ENCODE measurements around the gene ERRFI1. TPM values are rescaled to one million over a fixed set of nuclear protein-coding genes. Genes with fewer than 3 reads are reported as not detected.

ERRFI1 gene
- total RNA-seq, 2 experiments from 2014 or later: not detected

DNA sequence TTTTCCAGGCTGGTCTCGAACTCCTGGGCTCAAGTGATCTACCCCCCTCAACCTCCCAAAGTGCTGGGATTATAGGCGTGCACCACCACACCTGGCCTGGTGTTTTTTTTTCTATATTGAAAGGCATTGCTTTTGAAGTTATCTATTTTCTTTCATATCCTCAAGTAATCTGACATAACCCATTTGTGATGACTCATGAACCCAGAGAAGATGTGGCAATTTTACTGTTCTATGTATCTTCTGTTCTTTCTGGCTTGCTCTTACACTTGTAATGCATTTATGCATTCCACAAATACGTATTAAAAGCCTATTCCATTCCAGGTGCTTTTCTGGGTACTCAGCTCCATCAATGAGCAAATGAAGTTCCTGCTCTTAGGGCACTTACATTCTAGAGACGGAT lies 29.9 kb upstream of the ERRFI1 start:
- POLR2A ChIA-PET: interaction anchor here (0.6 kb wide), 1 partner anchor 530 kb away, joined by 6 read pairs; no protein-coding TSS in a partner anchor
- H3K4me2 ChIP-seq (ENCODE audit: low read length): no peak overlapping the region

GRCh38 chr1:8053878-8054567 lies 27.9 kb upstream of the ERRFI1 start:
- POLR2A ChIA-PET: interaction anchor here (0.7 kb wide), 1 partner anchor 38 kb away, joined by 3 read pairs; no protein-coding TSS in a partner anchor

More for the DNA sequence above, 29.9 kb upstream of the ERRFI1 start:
- H3K4me3 ChIP-seq (ENCODE audit: low read depth, low read length, poor library complexity, severe bottlenecking): no peak overlapping the region
- intact Hi-C loops (cut with micrococcal nuclease; ENCODE audit: unreplicated experiment): no loop called here
- no peaks in the 10 kb centered on the region for H3K9me2 ChIP-seq (ENCODE audit: insufficient read depth, low read length)
- BruUV-seq (replicated peaks): no TSS peak
- DNase-seq (ENCODE audit: low spot score): no peak
- H3K9me3 ChIP-seq (ENCODE audit: low read length): no peaks in the 10 kb centered on the region
- no peaks in the 10 kb centered on the region for H3K36me3 ChIP-seq (ENCODE audit: insufficient read depth, low read length)
- H3K4me1 ChIP-seq (ENCODE audit: insufficient read depth, low read length, poor library complexity, severe bottlenecking): no peaks in the 10 kb centered on the region
- CTCF ChIA-PET (ENCODE audit: unreplicated experiment): no interaction called here
- no peak overlapping the region for H3K27ac ChIP-seq (ENCODE audit: low read depth, low read length, poor library complexity, severe bottlenecking)
- no peak overlapping the region for H2AFZ ChIP-seq (ENCODE audit: low read length)
- H4K20me1 ChIP-seq (ENCODE audit: insufficient read depth, low read length): no peaks in the 10 kb centered on the region
- TF ChIP-seq EZH2phosphoT487 (IDR thresholded peaks at IDR 0.05; ENCODE audit: borderline replicate concordance, low read depth, low read length) (no peak), CTCF (conservative IDR thresholded peaks at IDR 0.05; ENCODE audit: low read length) (no peak)
- H3K79me2 ChIP-seq (ENCODE audit: insufficient read depth, low read depth, low read length): no peaks in the 10 kb centered on the region

More at GRCh38 chr1:8053878-8054567, 27.9 kb upstream of the ERRFI1 start:
- intact Hi-C loops (cut with micrococcal nuclease; ENCODE audit: unreplicated experiment): no loop called here
- Histone ChIP-seq H3K9me3 (ENCODE audit: low read length) (no peaks in the 10 kb centered on the region), H4K20me1 (ENCODE audit: insufficient read depth, low read length) (no peaks in the 10 kb centered on the region), H3K79me2 (ENCODE audit: insufficient read depth, low read depth, low read length) (no peaks in the 10 kb centered on the region), H3K9me2 (ENCODE audit: insufficient read depth, low read length) (no peaks in the 10 kb centered on the region), H3K4me1 (ENCODE audit: insufficient read depth, low read length, poor library complexity, severe bottlenecking) (no peaks in the 10 kb centered on the region), H3K36me3 (ENCODE audit: insufficient read depth, low read length) (no peaks in the 10 kb centered on the region), H3K4me2 (ENCODE audit: low read length) (no peak overlapping the region), H3K4me3 (ENCODE audit: low read depth, low read length, poor library complexity, severe bottlenecking) (no peak overlapping the region), H3K27ac (ENCODE audit: low read depth, low read length, poor library complexity, severe bottlenecking) (no peak overlapping the region), H2AFZ (ENCODE audit: low read length) (no peak overlapping the region)
- BruUV-seq (replicated peaks): no TSS peak
- CTCF ChIA-PET (ENCODE audit: unreplicated experiment): no interaction called here
- TF ChIP-seq CTCF (conservative IDR thresholded peaks at IDR 0.05; ENCODE audit: low read length) (no peak), EZH2phosphoT487 (IDR thresholded peaks at IDR 0.05; ENCODE audit: borderline replicate concordance, low read depth, low read length) (no peak)
- DNase-seq (ENCODE audit: low spot score): no peak
